ENCODE data around the gene HES4. TPM values are rescaled to one million over a fixed set of nuclear protein-coding genes. Genes with fewer than 3 reads are reported as not detected.

Gene HES4
- polyA plus RNA-seq, 1 of the 3 experiments (the other 2 are of a cell fraction), result 4.7 TPM

DNA sequence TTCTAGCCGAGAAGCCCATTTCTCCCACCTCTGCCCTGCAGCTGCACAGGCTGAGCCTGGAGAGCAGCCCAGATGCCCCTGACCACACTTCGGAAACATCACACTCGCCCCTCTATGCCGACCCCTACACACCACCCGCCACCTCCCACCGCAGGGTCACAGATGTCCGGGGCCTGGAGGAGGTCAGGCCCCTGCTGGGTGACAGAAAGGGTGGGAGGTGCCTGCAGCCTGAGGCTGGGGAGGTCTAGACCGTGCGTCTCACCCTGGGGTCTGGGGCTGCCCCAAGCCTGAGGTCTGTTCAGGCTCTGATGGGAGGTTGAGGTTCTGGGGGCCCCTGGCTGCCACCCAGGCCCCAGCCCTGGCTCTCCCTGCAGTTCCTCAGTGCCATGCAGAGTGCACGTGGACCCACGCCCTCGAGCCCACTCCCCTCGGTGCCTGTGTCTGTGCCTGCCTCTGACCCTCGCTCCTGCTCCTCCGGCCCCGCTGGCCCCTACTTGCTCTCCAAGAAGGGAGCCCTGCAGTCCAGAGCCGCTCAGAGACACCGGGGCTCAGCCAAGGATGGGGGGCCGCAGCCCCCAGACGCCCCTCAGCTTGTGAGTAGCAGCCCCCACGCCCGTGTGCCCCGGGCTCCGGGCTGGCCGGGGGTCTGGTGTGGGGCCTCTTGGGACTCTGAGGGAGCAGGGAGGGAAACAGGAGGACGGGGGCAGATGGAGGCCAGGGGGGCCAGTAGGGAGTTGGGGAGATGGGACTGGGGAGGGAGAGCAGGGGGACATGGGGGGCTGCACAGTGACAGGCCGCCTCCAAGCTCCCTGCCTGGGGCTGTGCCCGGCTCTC is 26.2 kb downstream of the HES4 start:
- Histone ChIP-seq H3K9me2 (no peaks in the 10 kb centered on the region), H3K4me1 (ENCODE audit: control insufficient read depth in 1 of 2, insufficient read depth in 2 of 2, low read depth in 1 of 2, low read length in 1 of 2) (peaks cover 0 to 12% of the 10 kb centered on the region in 2 experiments; a peak in 1 of 4 replicates), H3K36me3 (replicated peaks in 1 of 2; ENCODE audit: control insufficient read depth in 1 of 2, insufficient read depth in 2 of 2, low read length in 1 of 2) (no peaks in the 10 kb centered on the region), H3K4me2 (no peak overlapping the region), H3K27me3 (ENCODE audit: insufficient read depth) (no peaks in the 10 kb centered on the region), H3K79me2 (ENCODE audit: insufficient read depth) (no peaks in the 10 kb centered on the region), H3K9ac (no peak overlapping the region), H3F3A (replicated peaks; ENCODE audit: insufficient read depth) (peaks cover 3% of the 10 kb centered on the region), H3K27ac (ENCODE audit: low read depth in 2 of 2, low read length in 1 of 2) (no peak overlapping the region), H3K9me3 (no peaks in the 10 kb centered on the region), H3K4me3 (ENCODE audit: low read depth in 2 of 2, low read length in 1 of 2) (no peak overlapping the region), H2AFZ (ENCODE audit: low read depth) (no peak overlapping the region), H4K20me1 (ENCODE audit: insufficient read depth) (no peaks in the 10 kb centered on the region)
- WGBS (ENCODE audit: low lambda C conversion rate), result 91% methylated on average over 14 of the region's 28 CpGs
- DNase-seq, result no peak
- ChIA-PET CTCF (interaction anchor here (0.7 to 1.8 kb wide), 2 partner anchors 10 to 25 kb away, joined by 3 to 7 read pairs; no protein-coding TSS in a partner anchor), POLR2A (no interaction called here)
- TF ChIP-seq TAF1 (IDR thresholded peaks at IDR 0.05; ENCODE audit: borderline replicate concordance, low read depth, low read length), result no peak
- no peak for TF ChIP-seq MXI1 (IDR thresholded peaks at IDR 0.05; ENCODE audit: low read depth, low read length)
- TF ChIP-seq RCOR1 (IDR thresholded peaks at IDR 0.05; ENCODE audit: low read length), result no peak
- TF ChIP-seq, protein P1, sequence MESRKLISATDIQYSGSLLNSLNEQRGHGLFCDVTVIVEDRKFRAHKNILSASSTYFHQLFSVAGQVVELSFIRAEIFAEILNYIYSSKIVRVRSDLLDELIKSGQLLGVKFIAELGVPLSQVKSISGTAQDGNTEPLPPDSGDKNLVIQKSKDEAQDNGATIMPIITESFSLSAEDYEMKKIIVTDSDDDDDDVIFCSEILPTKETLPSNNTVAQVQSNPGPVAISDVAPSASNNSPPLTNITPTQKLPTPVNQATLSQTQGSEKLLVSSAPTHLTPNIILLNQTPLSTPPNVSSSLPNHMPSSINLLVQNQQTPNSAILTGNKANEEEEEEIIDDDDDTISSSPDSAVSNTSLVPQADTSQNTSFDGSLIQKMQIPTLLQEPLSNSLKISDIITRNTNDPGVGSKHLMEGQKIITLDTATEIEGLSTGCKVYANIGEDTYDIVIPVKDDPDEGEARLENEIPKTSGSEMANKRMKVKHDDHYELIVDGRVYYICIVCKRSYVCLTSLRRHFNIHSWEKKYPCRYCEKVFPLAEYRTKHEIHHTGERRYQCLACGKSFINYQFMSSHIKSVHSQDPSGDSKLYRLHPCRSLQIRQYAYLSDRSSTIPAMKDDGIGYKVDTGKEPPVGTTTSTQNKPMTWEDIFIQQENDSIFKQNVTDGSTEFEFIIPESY (IDR thresholded peaks at IDR 0.05; ENCODE audit: borderline replicate concordance, low read depth), result no peak
- TF ChIP-seq YY1 (IDR thresholded peaks at IDR 0.05; ENCODE audit: low read depth), result no peak
- TF ChIP-seq RAD21 (IDR thresholded peaks at IDR 0.05; ENCODE audit: low read length), result no peak
- no peak for TF ChIP-seq MEF2A (IDR thresholded peaks at IDR 0.05; ENCODE audit: borderline replicate concordance, low read depth)
- no peak for TF ChIP-seq CHD2 (IDR thresholded peaks at IDR 0.05; ENCODE audit: low read length, partially characterized antibody)
- TF ChIP-seq, protein P2, sequence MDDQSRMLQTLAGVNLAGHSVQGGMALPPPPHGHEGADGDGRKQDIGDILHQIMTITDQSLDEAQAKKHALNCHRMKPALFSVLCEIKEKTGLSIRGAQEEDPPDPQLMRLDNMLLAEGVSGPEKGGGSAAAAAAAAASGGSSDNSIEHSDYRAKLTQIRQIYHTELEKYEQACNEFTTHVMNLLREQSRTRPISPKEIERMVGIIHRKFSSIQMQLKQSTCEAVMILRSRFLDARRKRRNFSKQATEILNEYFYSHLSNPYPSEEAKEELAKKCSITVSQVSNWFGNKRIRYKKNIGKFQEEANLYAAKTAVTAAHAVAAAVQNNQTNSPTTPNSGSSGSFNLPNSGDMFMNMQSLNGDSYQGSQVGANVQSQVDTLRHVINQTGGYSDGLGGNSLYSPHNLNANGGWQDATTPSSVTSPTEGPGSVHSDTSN (IDR thresholded peaks at IDR 0.05), result no peak

DNA sequence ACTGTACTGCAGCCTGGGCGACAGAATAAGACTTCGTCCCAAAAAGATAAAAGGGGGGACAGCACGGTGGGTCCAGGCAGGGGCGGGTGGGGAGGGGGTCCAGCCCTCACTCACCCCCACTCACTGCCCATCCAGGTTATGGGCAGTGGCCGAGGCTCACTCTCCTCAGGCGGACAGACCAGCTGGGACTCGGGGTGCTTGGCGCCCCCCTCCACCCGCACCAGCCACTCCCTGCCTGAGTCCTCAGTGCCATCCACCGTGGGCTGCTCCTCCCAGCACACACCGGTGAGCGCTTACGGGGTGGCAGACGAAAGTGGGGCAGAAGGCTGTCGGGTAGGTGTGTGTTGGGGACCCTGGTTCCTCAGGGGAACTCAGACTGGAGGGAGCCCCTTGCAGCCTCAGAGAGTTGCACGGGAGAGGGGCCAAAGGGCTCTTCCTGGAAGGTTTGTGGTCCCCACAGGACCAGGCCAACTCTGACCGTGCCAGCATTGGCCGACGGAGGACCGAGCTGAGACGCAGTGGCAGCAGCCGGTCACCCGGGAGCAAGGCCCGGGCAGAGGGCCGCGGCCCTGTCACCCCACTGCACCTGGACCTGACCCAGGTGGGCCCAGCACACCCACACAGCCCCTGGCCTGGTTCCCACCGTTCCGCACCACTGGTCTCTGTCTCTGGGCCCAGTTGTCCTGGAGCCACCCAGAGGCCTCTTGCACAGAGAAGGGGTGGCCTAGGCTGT is 27.0 kb downstream of the HES4 start:
- Histone ChIP-seq H3K27me3 (ENCODE audit: insufficient read depth) (no peaks in the 10 kb centered on the region), H3K79me2 (ENCODE audit: insufficient read depth) (no peaks in the 10 kb centered on the region), H3K9me3 (no peaks in the 10 kb centered on the region), H3K4me1 (ENCODE audit: control insufficient read depth in 1 of 2, insufficient read depth in 2 of 2, low read depth in 1 of 2, low read length in 1 of 2) (peaks cover 0 to 9% of the 10 kb centered on the region in 2 experiments; a peak in 1 of 4 replicates), H4K20me1 (ENCODE audit: insufficient read depth) (no peaks in the 10 kb centered on the region), H3K27ac (ENCODE audit: low read depth in 2 of 2, low read length in 1 of 2) (no peak overlapping the region), H3K36me3 (replicated peaks in 1 of 2; ENCODE audit: control insufficient read depth in 1 of 2, insufficient read depth in 2 of 2, low read length in 1 of 2) (no peaks in the 10 kb centered on the region), H3F3A (replicated peaks; ENCODE audit: insufficient read depth) (peaks cover 3% of the 10 kb centered on the region), H3K4me3 (ENCODE audit: low read depth in 2 of 2, low read length in 1 of 2) (no peak overlapping the region), H3K9ac (no peak overlapping the region), H2AFZ (ENCODE audit: low read depth) (no peak overlapping the region), H3K4me2 (no peak overlapping the region), H3K9me2 (no peaks in the 10 kb centered on the region)
- POLR2A ChIA-PET, result no interaction called here
- DNase-seq, result no peak
- WGBS (ENCODE audit: low lambda C conversion rate), result 85% methylated on average over 9 of the region's 28 CpGs
- CTCF ChIA-PET, result interaction anchor here (0.7 to 1.7 kb wide), 4 partner anchors 12 to 68 kb away, joined by 3 to 7 read pairs (median 4); no protein-coding TSS in a partner anchor
- TF ChIP-seq, protein P3, sequence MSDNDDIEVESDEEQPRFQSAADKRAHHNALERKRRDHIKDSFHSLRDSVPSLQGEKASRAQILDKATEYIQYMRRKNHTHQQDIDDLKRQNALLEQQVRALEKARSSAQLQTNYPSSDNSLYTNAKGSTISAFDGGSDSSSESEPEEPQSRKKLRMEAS (IDR thresholded peaks at IDR 0.05; ENCODE audit: low read depth), result no peak
- TF ChIP-seq TEAD4 (IDR thresholded peaks at IDR 0.05; ENCODE audit: borderline replicate concordance, insufficient read depth) (no peak), GABPA (IDR thresholded peaks at IDR 0.05; ENCODE audit: low read depth) (no peak), TAF1 (IDR thresholded peaks at IDR 0.05; ENCODE audit: borderline replicate concordance, low read depth, low read length) (no peak), EP300 (IDR thresholded peaks at IDR 0.05; ENCODE audit: borderline replicate concordance in 1 of 2, low read depth in 1 of 2, low read length in 1 of 2) (no peak), ELF1 (IDR thresholded peaks at IDR 0.05) (no peak)
- TF ChIP-seq, protein P2 (IDR thresholded peaks at IDR 0.05), result no peak
- TF ChIP-seq, protein P4, sequence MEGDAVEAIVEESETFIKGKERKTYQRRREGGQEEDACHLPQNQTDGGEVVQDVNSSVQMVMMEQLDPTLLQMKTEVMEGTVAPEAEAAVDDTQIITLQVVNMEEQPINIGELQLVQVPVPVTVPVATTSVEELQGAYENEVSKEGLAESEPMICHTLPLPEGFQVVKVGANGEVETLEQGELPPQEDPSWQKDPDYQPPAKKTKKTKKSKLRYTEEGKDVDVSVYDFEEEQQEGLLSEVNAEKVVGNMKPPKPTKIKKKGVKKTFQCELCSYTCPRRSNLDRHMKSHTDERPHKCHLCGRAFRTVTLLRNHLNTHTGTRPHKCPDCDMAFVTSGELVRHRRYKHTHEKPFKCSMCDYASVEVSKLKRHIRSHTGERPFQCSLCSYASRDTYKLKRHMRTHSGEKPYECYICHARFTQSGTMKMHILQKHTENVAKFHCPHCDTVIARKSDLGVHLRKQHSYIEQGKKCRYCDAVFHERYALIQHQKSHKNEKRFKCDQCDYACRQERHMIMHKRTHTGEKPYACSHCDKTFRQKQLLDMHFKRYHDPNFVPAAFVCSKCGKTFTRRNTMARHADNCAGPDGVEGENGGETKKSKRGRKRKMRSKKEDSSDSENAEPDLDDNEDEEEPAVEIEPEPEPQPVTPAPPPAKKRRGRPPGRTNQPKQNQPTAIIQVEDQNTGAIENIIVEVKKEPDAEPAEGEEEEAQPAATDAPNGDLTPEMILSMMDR (IDR thresholded peaks at IDR 0.05), result no peak
- TF ChIP-seq, protein P5, sequence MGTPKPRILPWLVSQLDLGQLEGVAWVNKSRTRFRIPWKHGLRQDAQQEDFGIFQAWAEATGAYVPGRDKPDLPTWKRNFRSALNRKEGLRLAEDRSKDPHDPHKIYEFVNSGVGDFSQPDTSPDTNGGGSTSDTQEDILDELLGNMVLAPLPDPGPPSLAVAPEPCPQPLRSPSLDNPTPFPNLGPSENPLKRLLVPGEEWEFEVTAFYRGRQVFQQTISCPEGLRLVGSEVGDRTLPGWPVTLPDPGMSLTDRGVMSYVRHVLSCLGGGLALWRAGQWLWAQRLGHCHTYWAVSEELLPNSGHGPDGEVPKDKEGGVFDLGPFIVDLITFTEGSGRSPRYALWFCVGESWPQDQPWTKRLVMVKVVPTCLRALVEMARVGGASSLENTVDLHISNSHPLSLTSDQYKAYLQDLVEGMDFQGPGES (IDR thresholded peaks at IDR 0.05; ENCODE audit: low read depth, low read length), result no peak
